Bronchial epithelial cell (primary cell): ENCODE measurements around the gene KLC1. TPM values are rescaled to one million over a fixed set of nuclear protein-coding genes. Genes with fewer than 3 reads are reported as not detected.
A peak's percentile ranks its signal among the peaks of the same experiment; 100 is the strongest.

Source experiments
- DNase-seq: peaks from one replicate; pipeline ENCODE4 v3.0.0-alpha.2; 2010; ENCODE audit warnings: low read depth
- FAIRE-seq: peaks from 2 replicates; lab custom pipeline; 2011; peaks lifted over from hg19 to GRCh38; lab: Jason Lieb, UNC
- H3K27me3 ChIP-seq: 2 replicates; pipeline ENCODE4 v1.5.1; 2011; ENCODE audit warnings: low read length; ENCODE audit not compliant: control insufficient read depth, insufficient read depth
- H3K36me3 ChIP-seq: 2 replicates; pipeline ENCODE4 v1.5.1; 2011; ENCODE audit warnings: low read length; ENCODE audit not compliant: control insufficient read depth, insufficient read depth
- H3K4me3 ChIP-seq: 2 replicates; pipeline ENCODE4 v1.5.1; 2011; ENCODE audit warnings: mild to moderate bottlenecking, low read depth, low read length, control low read depth
- total RNA-seq: library from RNA; depleted of rRNA; stranded (reverse); fragments of >200 nt; gene quantifications from 2 replicates; pipeline ENCODE4 v1.2.1, GENCODE V29; 2014
- TF ChIP-seq, protein P1 (sequence below): IDR thresholded peaks from 2 replicates; pipeline ENCODE4 v1.5.1; 2011; ENCODE audit warnings: mild to moderate bottlenecking, moderate library complexity, low read length, control low read depth, inconsistent platforms; ENCODE audit not compliant: insufficient read depth, severe bottlenecking

KLC1 gene
- 249 and 283 TPM in 2 replicates for total RNA-seq

DNA sequence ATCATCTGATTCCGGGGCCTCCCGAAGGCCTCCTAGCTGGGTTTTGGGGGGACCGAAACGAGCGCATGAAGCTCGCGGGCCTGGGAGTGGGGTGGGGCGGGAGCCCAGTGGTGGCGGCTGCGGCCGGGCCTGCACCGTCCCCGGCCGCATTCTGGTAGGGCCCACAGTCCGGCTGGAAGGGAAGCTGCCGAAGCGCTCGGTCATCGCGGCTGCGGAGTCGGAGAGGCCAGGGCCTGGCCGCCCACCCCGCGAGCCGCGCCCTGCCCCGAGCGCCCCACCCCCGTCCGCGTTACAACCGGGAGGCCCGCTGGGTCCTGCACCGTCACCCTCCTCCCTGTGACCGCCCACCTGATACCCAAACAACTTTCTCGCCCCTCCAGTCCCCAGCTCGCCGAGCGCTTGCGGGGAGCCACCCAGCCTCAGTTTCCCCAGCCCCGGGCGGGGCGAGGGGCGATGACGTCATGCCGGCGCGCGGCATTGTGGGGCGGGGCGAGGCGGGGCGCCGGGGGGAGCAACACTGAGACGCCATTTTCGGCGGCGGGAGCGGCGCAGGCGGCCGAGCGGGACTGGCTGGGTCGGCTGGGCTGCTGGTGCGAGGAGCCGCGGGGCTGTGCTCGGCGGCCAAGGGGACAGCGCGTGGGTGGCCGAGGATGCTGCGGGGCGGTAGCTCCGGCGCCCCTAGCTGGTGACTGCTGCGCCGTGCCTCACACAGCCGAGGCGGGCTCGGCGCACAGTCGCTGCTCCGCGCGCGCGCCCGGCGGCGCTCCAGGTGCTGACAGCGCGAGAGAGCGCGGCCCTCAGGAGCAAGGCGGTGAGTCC lies at the start of gene KLC1:
TSS of gene KLC1 (plus strand) at position 528 of the 819 bp plus-strand sequence. CDS start 25,354 bp downstream, outside the sequence.
- DNase-seq, result peak; percentile 22

DNA sequence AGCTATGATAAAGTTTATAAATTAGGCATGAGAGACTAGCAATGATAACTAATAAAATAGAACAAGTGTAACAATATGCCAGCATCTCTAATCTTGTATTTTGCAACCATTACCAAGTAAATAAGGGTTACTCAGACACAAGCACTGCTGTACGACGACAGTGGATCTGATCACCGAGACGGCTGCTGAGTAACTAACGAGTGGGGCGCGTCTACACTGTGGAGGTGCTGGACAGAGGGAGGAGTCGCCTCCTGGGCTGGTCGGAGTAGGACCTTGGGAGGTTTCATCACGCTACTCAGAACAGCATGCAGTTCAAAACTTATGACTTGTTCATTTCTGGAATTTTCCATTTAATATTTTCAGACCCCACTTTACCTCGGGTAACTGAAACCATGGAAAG lies 47.8 kb upstream of the KLC1 start:
- no peak for FAIRE-seq
- peak; percentile 74 for DNase-seq
- peaks cover 4% of the 10 kb centered on the region for H3K36me3 ChIP-seq
- no peaks in the 10 kb centered on the region for H3K27me3 ChIP-seq
- TF ChIP-seq, protein P1, sequence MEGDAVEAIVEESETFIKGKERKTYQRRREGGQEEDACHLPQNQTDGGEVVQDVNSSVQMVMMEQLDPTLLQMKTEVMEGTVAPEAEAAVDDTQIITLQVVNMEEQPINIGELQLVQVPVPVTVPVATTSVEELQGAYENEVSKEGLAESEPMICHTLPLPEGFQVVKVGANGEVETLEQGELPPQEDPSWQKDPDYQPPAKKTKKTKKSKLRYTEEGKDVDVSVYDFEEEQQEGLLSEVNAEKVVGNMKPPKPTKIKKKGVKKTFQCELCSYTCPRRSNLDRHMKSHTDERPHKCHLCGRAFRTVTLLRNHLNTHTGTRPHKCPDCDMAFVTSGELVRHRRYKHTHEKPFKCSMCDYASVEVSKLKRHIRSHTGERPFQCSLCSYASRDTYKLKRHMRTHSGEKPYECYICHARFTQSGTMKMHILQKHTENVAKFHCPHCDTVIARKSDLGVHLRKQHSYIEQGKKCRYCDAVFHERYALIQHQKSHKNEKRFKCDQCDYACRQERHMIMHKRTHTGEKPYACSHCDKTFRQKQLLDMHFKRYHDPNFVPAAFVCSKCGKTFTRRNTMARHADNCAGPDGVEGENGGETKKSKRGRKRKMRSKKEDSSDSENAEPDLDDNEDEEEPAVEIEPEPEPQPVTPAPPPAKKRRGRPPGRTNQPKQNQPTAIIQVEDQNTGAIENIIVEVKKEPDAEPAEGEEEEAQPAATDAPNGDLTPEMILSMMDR, result no peak
- no peak overlapping the region for H3K4me3 ChIP-seq

More for the DNA sequence above, at the start of gene KLC1:
- H3K27me3 ChIP-seq, result no peaks in the 10 kb centered on the region
- no peak for FAIRE-seq
- peak within 1 kb of the TSS; percentile 82 for H3K4me3 ChIP-seq
- TF ChIP-seq, protein P1, result no peak
- peaks cover 4% of the 10 kb centered on the region for H3K36me3 ChIP-seq

DNA sequence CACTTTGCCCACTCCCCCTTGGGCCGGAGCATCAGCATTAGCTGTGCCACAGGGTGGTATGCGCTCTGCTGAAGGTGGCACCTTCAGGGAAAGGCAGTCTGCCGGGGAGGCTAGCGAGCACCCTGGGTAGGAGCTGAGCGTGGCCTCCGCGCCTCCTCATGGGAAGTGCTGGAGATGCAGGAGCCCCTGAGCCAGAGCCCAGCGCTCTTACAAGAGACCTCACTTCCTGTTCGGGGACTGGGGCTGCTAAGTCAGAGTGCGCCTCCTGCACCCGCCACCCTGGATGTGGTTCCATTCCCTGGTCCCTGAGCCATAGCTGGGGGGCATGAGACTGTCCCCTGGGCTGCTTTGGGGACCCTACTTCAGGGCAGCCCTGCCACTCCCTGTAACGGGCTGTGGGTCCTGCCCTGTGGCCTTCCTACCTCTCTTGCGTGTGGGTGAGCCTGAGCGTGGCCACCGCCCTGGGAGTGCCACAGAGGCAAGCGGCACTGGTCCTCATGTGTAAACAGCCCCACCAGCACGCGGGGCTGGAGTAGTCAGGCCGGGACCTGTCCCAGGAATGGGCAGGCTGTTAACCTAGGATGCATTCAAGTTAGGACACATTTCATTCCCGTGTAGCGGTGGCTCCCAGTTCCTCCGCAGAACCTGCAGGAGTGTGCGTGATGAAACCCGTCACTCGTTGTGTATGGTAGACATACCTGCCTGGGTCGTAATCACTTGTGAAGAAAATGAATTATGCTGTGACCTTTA lies 46.9 kb upstream of the KLC1 start:
- H3K36me3 ChIP-seq, result peaks cover 4% of the 10 kb centered on the region
- TF ChIP-seq, protein P1, result no peak
- peak; percentile 60 for FAIRE-seq
- peak; percentile 97 for DNase-seq
- no peak overlapping the region for H3K4me3 ChIP-seq
- H3K27me3 ChIP-seq, result no peaks in the 10 kb centered on the region

DNA sequence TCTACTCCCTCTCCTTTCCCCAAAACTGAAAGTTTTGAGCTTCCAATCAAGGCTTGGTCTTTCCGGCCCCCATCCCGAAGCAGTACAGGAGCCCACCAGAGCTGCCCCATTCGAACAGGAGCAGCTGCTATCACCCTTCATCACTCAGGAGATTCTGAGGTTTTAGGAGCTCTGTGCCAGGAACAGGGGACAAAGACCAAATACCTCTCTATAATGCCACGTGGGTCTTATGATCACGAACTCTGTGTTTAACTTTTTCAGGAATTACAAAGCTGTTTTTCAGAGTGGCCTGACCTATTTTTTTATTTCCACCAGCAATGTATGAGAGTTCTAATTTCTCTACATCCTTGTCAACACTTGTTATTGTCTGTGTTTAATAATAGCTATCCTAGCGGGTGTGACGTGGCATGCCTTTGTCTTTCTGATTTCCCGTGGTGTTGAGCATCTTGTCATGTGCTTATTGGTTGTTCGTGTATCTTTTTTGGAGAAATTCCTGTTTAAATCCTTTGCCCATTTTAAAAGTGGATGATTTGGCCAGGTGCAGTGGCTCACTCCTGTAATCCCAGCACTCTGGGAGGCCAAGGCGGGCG lies 44.6 kb upstream of the KLC1 start:
- TF ChIP-seq, protein P1, result no peak
- FAIRE-seq, result no peak
- no peaks in the 10 kb centered on the region for H3K36me3 ChIP-seq
- no peak overlapping the region for H3K4me3 ChIP-seq
- no peaks in the 10 kb centered on the region for H3K27me3 ChIP-seq
- DNase-seq, result no peak

DNA sequence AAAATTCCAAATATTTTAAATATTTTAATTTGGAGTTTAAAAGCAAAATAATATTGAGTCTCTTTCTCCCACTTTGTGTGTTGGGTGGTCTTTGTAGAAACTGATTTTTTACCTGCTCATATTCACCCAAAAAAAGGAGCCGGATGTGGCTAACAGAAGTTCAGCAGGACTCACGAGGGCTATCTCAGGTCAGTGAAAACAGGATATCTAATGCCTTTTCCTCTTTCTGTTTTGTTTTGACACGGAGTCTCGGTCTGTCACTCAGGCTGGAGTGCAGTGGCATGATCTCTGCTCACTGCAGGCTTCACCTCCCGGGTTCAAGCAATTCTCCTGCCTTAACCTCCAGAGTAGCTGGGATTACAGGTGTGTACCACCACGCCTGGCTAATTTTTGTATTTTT lies 35.4 kb upstream of the KLC1 start:
- TF ChIP-seq, protein P1, result no peak
- no peak overlapping the region for H3K4me3 ChIP-seq
- no peaks in the 10 kb centered on the region for H3K27me3 ChIP-seq
- no peak for FAIRE-seq
- H3K36me3 ChIP-seq, result peaks cover 5% of the 10 kb centered on the region
- DNase-seq, result no peak
